KMS-11 (cell line): ENCODE measurements around the gene ONECUT2.

ENCODE experiments used
- H2AFZ ChIP-seq: fragments of 200-600 bp; sonication (generic); 2 replicates; pipeline ENCODE4 v1.6.1; 2016; ENCODE audit warnings: antibody characterized with exemption, mixed run types, low read depth
- H3K27ac ChIP-seq: fragments of 200-600 bp; sonication (generic); 2 replicates; pipeline ENCODE4 v1.6.1; 2016; ENCODE audit warnings: mild to moderate bottlenecking, mixed run types
- H3K27me3 ChIP-seq: fragments of 200-600 bp; sonication (generic); 2 replicates; pipeline ENCODE4 v1.6.1; 2017; ENCODE audit warnings: mild to moderate bottlenecking, low read depth, mixed run types, moderate library complexity; ENCODE audit not compliant: insufficient read depth
- H3K36me3 ChIP-seq: fragments of 200-600 bp; sonication (generic); 2 replicates; pipeline ENCODE4 v1.6.1; 2017; ENCODE audit warnings: mild to moderate bottlenecking, mixed run types; ENCODE audit not compliant: insufficient read depth
- H3K4me1 ChIP-seq: fragments of 200-600 bp; sonication (generic); 2 replicates; pipeline ENCODE4 v1.6.1; 2016; ENCODE audit warnings: mild to moderate bottlenecking, low read depth, mixed run types; ENCODE audit not compliant: poor library complexity, severe bottlenecking
- H3K4me2 ChIP-seq: fragments of 200-600 bp; sonication (generic); 2 replicates; pipeline ENCODE4 v1.7.0; 2016; ENCODE audit warnings: mild to moderate bottlenecking, mixed run types
- H3K4me3 ChIP-seq: fragments of 200-600 bp; sonication (generic); IDR thresholded peaks from 2 replicates; pipeline ENCODE4 v1.6.1; 2017; ENCODE audit warnings: low read depth, low read length, mixed read lengths; ENCODE audit not compliant: insufficient read depth
- H3K79me2 ChIP-seq: fragments of 200-600 bp; sonication (generic); 2 replicates; pipeline ENCODE4 v1.6.1; 2016; ENCODE audit warnings: low read depth, mixed run types; ENCODE audit not compliant: insufficient read depth
- H3K9ac ChIP-seq: fragments of 200-600 bp; sonication (generic); 2 replicates; pipeline ENCODE4 v1.6.1; 2016; ENCODE audit warnings: mild to moderate bottlenecking, mixed run types
- H4K20me1 ChIP-seq: fragments of 200-600 bp; sonication (generic); 2 replicates; pipeline ENCODE4 v1.6.1; 2016; ENCODE audit warnings: mild to moderate bottlenecking, mixed run types; ENCODE audit not compliant: insufficient read depth
- TF ChIP-seq, protein P1 (sequence below): fragments of 200-600 bp; sonication (generic); conservative IDR thresholded peaks from 2 replicates; pipeline ENCODE4 v1.6.1; 2017; ENCODE audit warnings: low read depth, mild to moderate bottlenecking, antibody characterized with exemption, low read length, moderate library complexity, mixed read lengths

ONECUT2 gene

DNA sequence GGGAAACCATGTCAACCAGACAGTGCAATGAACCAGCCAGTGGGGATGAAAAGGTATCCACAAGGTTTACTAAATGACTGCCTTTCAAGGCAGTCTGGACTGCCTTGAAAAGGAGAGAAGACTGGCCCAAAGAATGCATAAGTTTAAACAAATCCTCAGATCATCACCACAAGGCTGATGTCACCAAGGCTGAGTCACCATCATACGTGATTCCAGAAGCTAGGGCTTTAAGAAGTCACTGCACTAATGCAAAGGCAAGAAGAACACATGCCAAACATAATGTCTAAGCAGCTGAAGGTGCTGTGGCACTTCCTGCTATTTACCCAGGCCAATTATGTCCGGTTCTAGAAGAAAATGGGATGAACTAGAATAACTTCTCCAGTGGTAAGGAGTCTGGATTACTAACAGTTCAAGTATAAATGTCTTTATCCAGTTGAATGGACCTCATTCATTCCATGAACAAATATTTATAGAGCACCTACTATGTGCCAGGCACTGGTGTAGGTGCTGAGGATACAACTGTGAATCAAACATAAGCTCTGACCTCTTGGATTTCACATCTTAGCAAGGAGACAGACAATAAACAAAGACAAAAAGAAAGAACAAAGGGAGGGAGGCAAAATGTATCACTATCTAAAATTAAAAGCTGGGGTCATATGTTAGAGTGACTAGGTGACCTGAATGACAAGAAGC, 37.6 kb upstream of the ONECUT2 start:
- H3K27ac ChIP-seq = no peak overlapping the region

GRCh38 chr18:57404345-57404744, 30.8 kb upstream of the ONECUT2 start:
- TF ChIP-seq, protein P1, sequence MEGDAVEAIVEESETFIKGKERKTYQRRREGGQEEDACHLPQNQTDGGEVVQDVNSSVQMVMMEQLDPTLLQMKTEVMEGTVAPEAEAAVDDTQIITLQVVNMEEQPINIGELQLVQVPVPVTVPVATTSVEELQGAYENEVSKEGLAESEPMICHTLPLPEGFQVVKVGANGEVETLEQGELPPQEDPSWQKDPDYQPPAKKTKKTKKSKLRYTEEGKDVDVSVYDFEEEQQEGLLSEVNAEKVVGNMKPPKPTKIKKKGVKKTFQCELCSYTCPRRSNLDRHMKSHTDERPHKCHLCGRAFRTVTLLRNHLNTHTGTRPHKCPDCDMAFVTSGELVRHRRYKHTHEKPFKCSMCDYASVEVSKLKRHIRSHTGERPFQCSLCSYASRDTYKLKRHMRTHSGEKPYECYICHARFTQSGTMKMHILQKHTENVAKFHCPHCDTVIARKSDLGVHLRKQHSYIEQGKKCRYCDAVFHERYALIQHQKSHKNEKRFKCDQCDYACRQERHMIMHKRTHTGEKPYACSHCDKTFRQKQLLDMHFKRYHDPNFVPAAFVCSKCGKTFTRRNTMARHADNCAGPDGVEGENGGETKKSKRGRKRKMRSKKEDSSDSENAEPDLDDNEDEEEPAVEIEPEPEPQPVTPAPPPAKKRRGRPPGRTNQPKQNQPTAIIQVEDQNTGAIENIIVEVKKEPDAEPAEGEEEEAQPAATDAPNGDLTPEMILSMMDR = no peak
- Histone ChIP-seq H3K4me1 (peaks cover 9% of the 10 kb centered on the region), H3K36me3 (no peaks in the 10 kb centered on the region), H3K4me2 (no peak overlapping the region), H2AFZ (no peak overlapping the region), H3K79me2 (no peaks in the 10 kb centered on the region), H3K27ac (no peak overlapping the region), H4K20me1 (no peaks in the 10 kb centered on the region), H3K4me3 (no peak overlapping the region), H3K9ac (no peak overlapping the region), H3K27me3 (no peaks in the 10 kb centered on the region)

More for the DNA sequence above, 37.6 kb upstream of the ONECUT2 start:
- no peaks in the 10 kb centered on the region for H4K20me1 ChIP-seq
- H3K79me2 ChIP-seq = no peaks in the 10 kb centered on the region
- TF ChIP-seq, protein P1 = no peak
- no peaks in the 10 kb centered on the region for H3K27me3 ChIP-seq
- no peak overlapping the region for H3K9ac ChIP-seq
- H3K4me3 ChIP-seq = no peak overlapping the region
- H3K4me2 ChIP-seq = no peak overlapping the region
- no peaks in the 10 kb centered on the region for H3K36me3 ChIP-seq
- no peaks in the 10 kb centered on the region for H3K4me1 ChIP-seq
- no peak overlapping the region for H2AFZ ChIP-seq

DNA sequence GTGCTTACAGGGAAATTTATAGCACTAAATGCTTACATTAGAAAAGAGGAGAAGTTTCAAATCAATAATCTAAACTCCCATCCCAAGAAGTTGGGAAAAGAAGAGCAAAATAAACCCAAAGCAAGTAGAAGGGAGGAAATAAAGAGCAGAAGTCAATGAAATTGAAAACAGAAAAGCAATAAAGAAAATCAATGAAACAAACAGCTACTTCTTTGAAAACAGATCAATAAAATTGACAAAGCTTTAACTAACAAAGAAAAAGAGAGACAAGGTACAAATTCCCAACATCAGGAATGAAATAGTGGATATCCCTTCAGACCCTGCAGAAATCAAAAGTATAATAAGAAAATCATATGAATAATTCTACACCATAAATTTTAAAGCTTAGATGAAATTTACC, 25.5 kb upstream of the ONECUT2 start:
- no peaks in the 10 kb centered on the region for H4K20me1 ChIP-seq
- H3K4me2 ChIP-seq = no peak overlapping the region
- H3K79me2 ChIP-seq = no peaks in the 10 kb centered on the region
- TF ChIP-seq, protein P1 = no peak
- H3K4me3 ChIP-seq = no peak overlapping the region
- H3K9ac ChIP-seq = no peak overlapping the region
- peaks cover 19% of the 10 kb centered on the region for H3K4me1 ChIP-seq
- H2AFZ ChIP-seq = no peak overlapping the region
- no peak overlapping the region for H3K27ac ChIP-seq
- H3K36me3 ChIP-seq = no peaks in the 10 kb centered on the region
- H3K27me3 ChIP-seq = no peaks in the 10 kb centered on the region

DNA sequence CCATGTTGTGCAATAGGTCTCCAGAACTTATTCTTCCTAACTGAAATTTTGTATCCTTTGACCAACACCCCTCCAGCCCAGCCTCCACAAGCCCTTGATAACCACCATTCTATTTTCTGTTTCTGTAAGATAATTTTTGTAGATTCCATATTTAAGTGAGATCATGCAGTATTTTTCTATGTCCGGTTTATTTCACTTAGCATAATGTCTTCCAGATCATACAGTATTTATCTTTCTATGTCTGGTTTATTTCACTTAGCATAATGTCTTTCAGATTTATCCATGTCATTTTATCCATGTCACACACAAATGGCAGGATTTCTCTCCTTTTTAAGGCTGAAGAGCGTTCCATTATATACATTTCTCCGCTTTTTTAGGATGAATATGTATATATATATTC, 24.4 kb upstream of the ONECUT2 start:
- Histone ChIP-seq H3K27ac (no peak overlapping the region), H3K4me1 (peaks cover 12% of the 10 kb centered on the region), H4K20me1 (no peaks in the 10 kb centered on the region)

More for the DNA sequence above, 24.4 kb upstream of the ONECUT2 start:
- Histone ChIP-seq H3K79me2 (no peaks in the 10 kb centered on the region), H3K4me3 (no peak overlapping the region), H2AFZ (no peak overlapping the region), H3K36me3 (no peaks in the 10 kb centered on the region), H3K27me3 (no peaks in the 10 kb centered on the region), H3K4me2 (no peak overlapping the region), H3K9ac (no peak overlapping the region)
- TF ChIP-seq, protein P1 = no peak
